GOT3 (cell line): ENCODE data around the gene GDF7.

Experiments used
- DNase-seq: peaks from one replicate; lab custom pipeline; 2025; ENCODE audit warnings: mixed read lengths; lab: John Stamatoyannopoulos, UW

Gene GDF7

GRCh38 chr2:20645301-20645701, 21.6 kb upstream of the GDF7 start:
- no peak for DNase-seq

GRCh38 chr2:20645761-20646160, 21.2 kb upstream of the GDF7 start:
- DNase-seq, result no peak

- DNase-seq, result no peak
These were observed 20.5 kb upstream of the GDF7 start for GRCh38 chr2:20646446-20646845.

- DNase-seq, result no peak
These were observed 19.7 kb upstream of the GDF7 start for GRCh38 chr2:20647211-20647610.

- no peak for DNase-seq
These were observed 19.2 kb upstream of the GDF7 start for GRCh38 chr2:20647738-20648137.

- DNase-seq, result no peak
These were observed 18.7 kb upstream of the GDF7 start for GRCh38 chr2:20648206-20648605.

GRCh38 chr2:20648831-20649230, 18.1 kb upstream of the GDF7 start:
- DNase-seq, result no peak

GRCh38 chr2:20649576-20649975, 17.4 kb upstream of the GDF7 start:
- DNase-seq, result no peak

GRCh38 chr2:20649976-20650375, 17.0 kb upstream of the GDF7 start:
- DNase-seq, result no peak

GRCh38 chr2:20650393-20650876, 16.5 kb upstream of the GDF7 start:
- DNase-seq, result no peak

- DNase-seq, result peak; percentile 55
These were observed 15.8 kb upstream of the GDF7 start, which contains the start of gene HS1BP3 for GRCh38 chr2:20650877-20651730. TSS of gene HS1BP3 (minus strand) at chr2:20651098. CDS start at chr2:20651063, 35 bp downstream.

GRCh38 chr2:20651731-20652099, 15.2 kb upstream of the GDF7 start:
- no peak for DNase-seq

- DNase-seq, result no peak
These were observed 14.8 kb upstream of the GDF7 start for GRCh38 chr2:20652141-20652540.

- no peak for DNase-seq
These were observed 14.0 kb upstream of the GDF7 start for GRCh38 chr2:20652673-20653575.

GRCh38 chr2:20653695-20654534, 13.0 kb upstream of the GDF7 start:
- no peak for DNase-seq

GRCh38 chr2:20654535-20654813, 12.5 kb upstream of the GDF7 start:
- DNase-seq, result no peak

- no peak for DNase-seq
These were observed 10.4 kb upstream of the GDF7 start for GRCh38 chr2:20656561-20656960.

GRCh38 chr2:20657522-20658235, 9.3 kb upstream of the GDF7 start:
- no peak for DNase-seq

- no peak for DNase-seq
These were observed 6.2 kb upstream of the GDF7 start for GRCh38 chr2:20660506-20661420.
